Mucosa of descending colon (tissue), 3 donors: ENCODE data around the gene KCNS1. TPM values are rescaled to one million over a fixed set of nuclear protein-coding genes. Genes with fewer than 3 reads are reported as not detected.
"Not testable (repeated sequence)": the region's sequence is repeated elsewhere in the genome, so short reads cannot be mapped to it uniquely, and the experiment has no call there.

Experiments
- ATAC-seq: fragments of 200-7000 bp; cut with Tn5 transposase; one replicate; pipeline ENCODE4 v1.9.1; 2020; ENCODE audit warnings: mild to moderate bottlenecking, moderate library complexity
- DNase-seq, 3 donors: peaks; one replicate each; pipeline ENCODE4 v3.0.0-alpha.2; 2020
- H3K36me3 ChIP-seq: fragments of 200-600 bp; one replicate; pipeline ENCODE4 v1.8.0; 2021; ENCODE audit warnings: low read depth, mild to moderate bottlenecking
- H3K4me1 ChIP-seq: fragments of 200-600 bp; one replicate; pipeline ENCODE4 v1.8.0; 2021; ENCODE audit warnings: low read depth, mild to moderate bottlenecking
- H3K4me3 ChIP-seq: fragments of 200-600 bp; one replicate; pipeline ENCODE4 v1.8.0; 2021; ENCODE audit warnings: mild to moderate bottlenecking
- H3K9me3 ChIP-seq: fragments of 200-600 bp; one replicate; pipeline ENCODE4 v1.8.0; 2021; ENCODE audit warnings: mild to moderate bottlenecking
- intact Hi-C, 2 donors: fragments of 100-400 bp; cut with DNase I in 1 of 2; cut with micrococcal nuclease in 1 of 2; formaldehyde crosslinking; loops; one replicate each; pipeline versions ENCODE4 v1.11.0 to v1.11.1; 2022; cut with DNase I, micrococcal nuclease
- long read RNA-seq, 2 donors: library from polyadenylated mRNA; unstranded; transcript quantifications; one replicate each; pipeline ENCODE4 v2.0.0, GENCODE V29; 2019 to 2021
- total RNA-seq, 3 donors: library from RNA; stranded (reverse); fragmentation: NEBNext Ultra II Directional in 2 of 3; extraction: Animal tissue kit (Norgen Biotek cat#: 25700) in 2 of 3; gene quantifications; one replicate each; pipeline versions ENCODE4 v1.2.1 to v1.2.4, GENCODE V29; 2021 to 2023
- TF ChIP-seq, protein P1 (sequence below): fragments of 200-600 bp; IDR thresholded peaks from one replicate; pipeline ENCODE4 v1.8.0; 2022; ENCODE audit warnings: antibody characterized with exemption, mild to moderate bottlenecking
- donor health status: DM: no; HTN: no; CAD: no; lungs with moderate emphysema.
- donor health status: DM: no; HTN: no; CAD: no.
- donor health status: DM: no; HTN: yes; CAD: no.

Gene KCNS1, protein sequence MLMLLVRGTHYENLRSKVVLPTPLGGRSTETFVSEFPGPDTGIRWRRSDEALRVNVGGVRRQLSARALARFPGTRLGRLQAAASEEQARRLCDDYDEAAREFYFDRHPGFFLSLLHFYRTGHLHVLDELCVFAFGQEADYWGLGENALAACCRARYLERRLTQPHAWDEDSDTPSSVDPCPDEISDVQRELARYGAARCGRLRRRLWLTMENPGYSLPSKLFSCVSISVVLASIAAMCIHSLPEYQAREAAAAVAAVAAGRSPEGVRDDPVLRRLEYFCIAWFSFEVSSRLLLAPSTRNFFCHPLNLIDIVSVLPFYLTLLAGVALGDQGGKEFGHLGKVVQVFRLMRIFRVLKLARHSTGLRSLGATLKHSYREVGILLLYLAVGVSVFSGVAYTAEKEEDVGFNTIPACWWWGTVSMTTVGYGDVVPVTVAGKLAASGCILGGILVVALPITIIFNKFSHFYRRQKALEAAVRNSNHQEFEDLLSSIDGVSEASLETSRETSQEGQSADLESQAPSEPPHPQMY
- total RNA-seq: under 1 TPM in 2 of 3 donors, not detected in 1; 0.09 to 0.17 TPM
- long read RNA-seq, donor 1: 0 reads
- long read RNA-seq, donor 2: 0 reads

DNA sequence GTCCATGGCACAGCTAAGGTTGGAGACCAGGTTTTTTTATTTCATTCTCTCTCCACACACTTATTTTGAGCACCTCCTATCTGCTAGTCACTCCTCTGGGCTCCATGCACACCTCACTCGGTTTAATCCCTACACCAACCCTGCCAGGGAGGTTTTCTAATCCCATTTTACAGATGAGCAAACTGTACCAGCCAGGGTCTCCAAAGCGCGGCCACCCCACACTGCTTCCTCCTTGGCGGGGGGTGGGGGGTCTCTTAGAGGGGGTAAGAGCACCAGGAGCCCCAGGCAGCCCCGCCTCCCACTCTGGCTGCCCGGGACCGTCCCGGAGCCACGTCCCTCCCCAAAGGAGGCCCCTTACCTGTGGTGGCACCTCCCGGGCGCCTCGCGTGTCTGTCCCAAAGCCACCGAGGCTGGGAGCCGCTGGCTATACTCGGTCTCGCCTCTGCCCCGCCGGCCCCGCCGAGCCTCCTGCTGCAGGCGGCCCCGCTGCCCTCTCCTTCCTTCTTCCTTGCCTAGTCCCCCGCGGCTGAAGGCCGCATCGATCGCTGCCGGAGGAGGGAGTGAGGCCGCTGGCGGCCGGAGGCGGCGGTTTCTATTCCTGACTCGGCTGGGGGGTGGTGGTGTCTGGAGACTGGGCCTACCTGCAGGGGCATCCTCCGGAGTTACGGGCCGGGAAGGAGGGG lies at the start of gene KCNS1:
Gene KCNS1, minus strand, starts transcription at position 565 of the 683 bp plus-strand sequence. CDS start 1,891 bp downstream, outside the sequence.
- no peaks in the 10 kb centered on the region for H3K36me3 ChIP-seq
- no peak within 1 kb of the TSS for H3K4me3 ChIP-seq
- peak; percentile 49 for ATAC-seq
- intact Hi-C loops: no loop called here
- H3K9me3 ChIP-seq: no peaks in the 10 kb centered on the region
- DNase-seq: peak in 1 of 3 donors; percentile 47
- TF ChIP-seq, protein P1, sequence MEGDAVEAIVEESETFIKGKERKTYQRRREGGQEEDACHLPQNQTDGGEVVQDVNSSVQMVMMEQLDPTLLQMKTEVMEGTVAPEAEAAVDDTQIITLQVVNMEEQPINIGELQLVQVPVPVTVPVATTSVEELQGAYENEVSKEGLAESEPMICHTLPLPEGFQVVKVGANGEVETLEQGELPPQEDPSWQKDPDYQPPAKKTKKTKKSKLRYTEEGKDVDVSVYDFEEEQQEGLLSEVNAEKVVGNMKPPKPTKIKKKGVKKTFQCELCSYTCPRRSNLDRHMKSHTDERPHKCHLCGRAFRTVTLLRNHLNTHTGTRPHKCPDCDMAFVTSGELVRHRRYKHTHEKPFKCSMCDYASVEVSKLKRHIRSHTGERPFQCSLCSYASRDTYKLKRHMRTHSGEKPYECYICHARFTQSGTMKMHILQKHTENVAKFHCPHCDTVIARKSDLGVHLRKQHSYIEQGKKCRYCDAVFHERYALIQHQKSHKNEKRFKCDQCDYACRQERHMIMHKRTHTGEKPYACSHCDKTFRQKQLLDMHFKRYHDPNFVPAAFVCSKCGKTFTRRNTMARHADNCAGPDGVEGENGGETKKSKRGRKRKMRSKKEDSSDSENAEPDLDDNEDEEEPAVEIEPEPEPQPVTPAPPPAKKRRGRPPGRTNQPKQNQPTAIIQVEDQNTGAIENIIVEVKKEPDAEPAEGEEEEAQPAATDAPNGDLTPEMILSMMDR: no peak
- no peaks in the 10 kb centered on the region for H3K4me1 ChIP-seq

DNA sequence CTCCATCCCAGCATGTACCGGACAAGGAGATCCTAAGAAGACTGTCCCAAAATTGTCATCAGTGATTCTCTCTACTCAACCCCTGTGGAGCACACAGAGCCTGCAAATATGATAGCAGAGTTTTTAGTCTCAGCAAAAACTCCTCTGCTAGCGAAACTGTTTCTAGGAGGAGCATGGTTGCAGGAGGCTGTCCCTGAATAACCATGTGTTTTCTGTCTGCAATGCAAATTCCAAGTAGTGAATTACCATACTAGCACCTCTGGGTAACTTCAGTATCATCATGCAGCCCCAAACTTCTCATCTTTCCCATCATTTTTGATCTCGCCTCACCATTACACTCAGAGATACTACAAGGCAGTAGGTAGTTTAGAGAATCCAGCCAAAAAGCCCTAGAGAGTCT lies 48.1 kb upstream of the KCNS1 start:
- H3K4me1 ChIP-seq: no peaks in the 10 kb centered on the region
- H3K4me3 ChIP-seq: no peak overlapping the region
- no peaks in the 10 kb centered on the region for H3K9me3 ChIP-seq
- TF ChIP-seq, protein P1: no peak
- DNase-seq (no peak), ATAC-seq (no peak)
- intact Hi-C loops: no loop called here
- H3K36me3 ChIP-seq: no peaks in the 10 kb centered on the region

DNA sequence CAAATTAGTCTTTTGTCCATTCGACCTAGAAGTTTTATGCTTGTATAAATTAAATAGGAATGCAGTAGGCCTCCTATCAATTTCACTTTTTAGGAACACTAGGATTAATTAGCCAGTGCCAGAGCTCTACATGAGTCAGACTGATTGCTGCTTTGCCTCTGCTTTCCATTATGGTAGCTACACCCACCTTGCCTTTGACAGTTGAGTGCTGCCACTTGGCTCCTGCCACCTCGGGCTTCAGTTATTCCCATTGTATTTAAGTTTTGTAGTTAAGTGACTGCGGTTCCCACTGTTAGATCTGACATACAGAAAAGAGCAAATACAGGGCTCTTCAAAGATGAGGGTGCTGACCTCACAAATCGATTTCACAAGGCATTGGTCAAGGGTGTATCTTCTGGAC lies 39.9 kb upstream of the KCNS1 start:
- H3K4me1 ChIP-seq: peaks cover 13% of the 10 kb centered on the region
- intact Hi-C loops: no loop called here
- TF ChIP-seq, protein P1: no peak
- no peaks in the 10 kb centered on the region for H3K9me3 ChIP-seq
- DNase-seq (no peak), ATAC-seq (no peak)
- no peak overlapping the region for H3K4me3 ChIP-seq
- no peaks in the 10 kb centered on the region for H3K36me3 ChIP-seq

DNA sequence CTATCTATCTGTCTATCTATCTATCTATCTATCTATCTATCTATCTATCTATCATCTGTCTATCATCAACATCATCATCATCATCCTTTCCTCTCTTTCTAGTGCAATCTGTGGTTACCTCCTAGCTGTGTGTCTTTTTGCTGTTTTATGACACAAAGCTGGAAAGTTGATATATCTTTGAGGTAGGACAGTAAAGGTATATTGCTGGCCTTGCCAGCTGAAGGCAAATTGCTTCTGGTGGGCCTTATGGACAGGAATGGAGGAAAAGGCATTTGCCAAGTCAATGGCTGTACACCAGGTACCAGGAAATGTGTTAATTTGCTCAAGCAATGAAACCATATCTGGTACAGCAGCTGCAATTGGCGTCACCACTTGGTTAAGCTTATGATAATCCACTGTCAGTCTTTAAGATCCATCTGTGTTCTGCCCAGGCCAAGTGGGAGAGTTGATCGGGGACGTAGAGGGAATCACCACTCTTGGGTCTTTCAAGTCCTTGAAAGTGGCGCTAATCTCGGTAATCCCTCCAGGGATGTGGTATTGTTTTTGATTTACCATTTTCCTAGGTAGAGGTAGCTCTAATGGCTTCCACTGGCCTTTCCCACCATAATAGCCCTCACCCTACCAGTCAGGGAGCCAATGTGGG lies 38.9 kb upstream of the KCNS1 start:
- H3K4me3 ChIP-seq, intact Hi-C loops, DNase-seq, H3K9me3 ChIP-seq, ATAC-seq, H3K36me3 ChIP-seq: not testable (repeated sequence)
- H3K4me1 ChIP-seq: peaks cover 13% of the 10 kb centered on the region

DNA sequence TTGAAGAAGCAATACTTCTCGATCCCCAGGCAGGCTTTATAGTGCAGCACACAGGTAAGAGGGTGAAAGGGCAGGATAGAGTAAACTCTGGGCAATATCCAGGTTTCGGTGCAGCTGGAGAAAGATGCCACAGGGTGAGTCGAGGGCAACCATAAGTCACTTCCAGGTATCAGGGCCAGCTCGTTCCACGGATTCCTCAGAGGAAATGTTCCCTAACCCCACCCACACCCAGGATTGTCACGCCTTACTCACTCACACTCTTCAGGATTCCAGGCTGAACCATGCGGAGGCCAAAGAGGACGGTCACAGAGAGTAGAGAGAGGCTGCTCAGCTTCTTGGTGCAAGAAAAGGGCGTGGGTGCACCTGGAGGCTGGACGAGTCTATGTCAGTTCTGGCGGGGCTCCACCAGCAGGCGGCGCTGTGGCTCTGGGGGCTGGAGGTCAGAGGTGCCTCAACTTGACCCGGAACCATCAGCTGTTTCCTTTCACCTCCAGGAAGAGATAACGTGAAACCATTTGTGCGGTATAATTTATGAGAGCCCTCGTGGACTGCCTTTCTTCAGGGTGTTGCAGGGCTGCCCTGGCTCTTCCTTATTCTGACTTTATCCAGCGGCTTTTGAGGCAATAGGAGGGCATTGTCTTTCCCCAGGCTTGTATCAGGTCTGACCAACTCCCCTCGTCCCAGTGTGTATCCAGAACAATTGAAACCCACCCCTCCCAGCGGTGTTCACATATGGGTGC lies 37.8 kb upstream of the KCNS1 start:
- intact Hi-C loops: no loop called here
- H3K36me3 ChIP-seq: no peaks in the 10 kb centered on the region
- H3K9me3 ChIP-seq: no peaks in the 10 kb centered on the region
- H3K4me3 ChIP-seq: no peak overlapping the region
- DNase-seq: peak; percentile 87 to 93 (median 88)
- H3K4me1 ChIP-seq: peaks cover 13% of the 10 kb centered on the region
- TF ChIP-seq, protein P1: peak; percentile 69
- ATAC-seq: peak; percentile 96
